ENCODE measurements around the gene BIRC2.

- TF ChIP-seq CTCF (IDR thresholded peaks at IDR 0.05; ENCODE audit: low read length), result no peak
- no peak for TF ChIP-seq EZH2 (IDR thresholded peaks at IDR 0.05; ENCODE audit: borderline replicate concordance, low read length)
These were observed 74.2 kb downstream of the BIRC2 start for GRCh38 chr11:102421261-102421660.

All from OCI-LY1 (cell line).